ENCODE measurements around the gene GATB. TPM values are rescaled to one million over a fixed set of nuclear protein-coding genes. Genes with fewer than 3 reads are reported as not detected.

GATB gene, protein sequence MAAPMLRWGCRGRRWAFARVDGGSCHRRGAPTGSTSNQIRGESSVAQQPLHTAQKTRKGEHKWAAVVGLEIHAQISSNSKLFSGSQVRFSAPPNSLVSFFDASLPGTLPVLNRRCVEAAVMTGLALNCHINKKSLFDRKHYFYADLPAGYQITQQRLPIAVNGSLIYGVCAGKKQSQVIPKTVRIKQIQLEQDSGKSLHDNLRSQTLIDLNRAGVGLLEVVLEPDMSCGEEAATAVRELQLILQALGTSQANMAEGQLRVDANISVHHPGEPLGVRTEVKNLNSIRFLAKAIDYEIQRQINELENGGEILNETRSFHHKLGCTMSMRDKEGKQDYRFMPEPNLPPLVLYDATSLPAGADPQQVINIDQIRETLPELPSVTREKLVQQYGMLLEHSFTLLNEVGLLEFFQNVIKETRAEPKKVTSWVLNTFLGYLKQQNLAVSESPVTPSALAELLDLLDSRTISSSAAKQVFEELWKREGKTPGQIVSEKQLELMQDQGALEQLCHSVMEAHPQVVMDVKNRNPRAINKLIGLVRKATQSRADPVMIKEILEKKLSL
- total RNA-seq = 16.9 and 20.8 TPM in 2 replicates
- 18.7 and 24.9 TPM in 2 replicates for polyA plus RNA-seq
- polyA plus RNA-seq (2012) = 15.2 and 21.4 TPM in 2 replicates
- 25.1 and 30.3 TPM in 2 replicates for polyA minus RNA-seq (ENCODE audit: low replicate concordance)

DNA sequence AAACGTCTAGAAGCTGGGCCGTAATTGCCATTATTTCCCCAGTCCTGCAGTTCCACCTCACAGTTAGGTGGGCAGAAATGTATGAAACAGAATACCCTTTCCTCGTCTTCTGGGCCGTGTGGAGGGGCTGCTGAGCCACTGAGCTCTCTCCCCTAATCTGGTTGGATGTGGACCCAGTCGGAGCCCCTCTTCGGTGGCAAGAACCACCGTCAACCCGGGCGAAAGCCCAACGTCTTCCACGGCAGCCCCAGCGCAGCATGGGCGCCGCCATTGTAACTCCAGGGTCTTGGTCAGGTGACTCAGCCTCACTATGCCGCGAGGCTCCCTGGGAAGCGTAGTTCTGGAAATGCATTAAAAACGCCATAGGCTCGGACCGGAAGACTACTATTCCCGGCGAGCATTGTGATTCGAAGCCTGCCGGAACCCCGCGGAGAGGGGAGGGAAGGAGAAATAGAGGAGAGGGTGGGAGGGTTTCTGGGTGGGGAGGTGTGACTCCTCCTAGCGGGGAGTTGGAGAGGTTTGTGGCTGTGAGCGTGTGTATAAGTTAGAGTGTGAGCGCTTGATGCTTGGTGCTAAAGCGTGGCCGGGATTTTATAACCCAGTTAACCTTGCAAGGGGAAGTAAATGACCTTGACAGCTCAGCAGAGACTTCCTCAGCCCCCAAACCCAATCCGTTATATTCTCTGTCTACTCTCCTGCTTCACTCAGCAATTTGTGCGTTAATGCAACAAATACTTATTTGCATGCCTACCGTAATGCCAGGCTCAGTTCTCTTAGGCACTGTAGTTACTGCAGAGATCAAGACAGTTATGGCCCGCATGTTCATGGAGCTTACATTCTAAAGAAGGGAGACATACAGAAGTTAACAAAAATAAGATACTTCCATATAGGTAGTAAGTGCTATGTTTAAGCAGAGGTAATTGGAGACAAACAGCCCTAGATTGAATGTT is at the start of gene GATB:
Gene GATB, minus strand, starts transcription at position 296 of the 950 bp plus-strand sequence. Its CDS starts 25 bp downstream, at position 271.
- no peaks in the 10 kb centered on the region for H4K20me1 ChIP-seq (ENCODE audit: control insufficient read depth, extremely low read depth, insufficient read depth, low read length)
- H3K79me2 ChIP-seq (ENCODE audit: control insufficient read depth, insufficient read depth, low read length) = peaks cover 2% of the 10 kb centered on the region
- H3K27ac ChIP-seq (ENCODE audit: insufficient read depth, low read length) = peak within 1 kb of the TSS; percentile 81
- H2AFZ ChIP-seq (ENCODE audit: low read length) = peak within 1 kb of the TSS; percentile 97
- no peaks in the 10 kb centered on the region for H3K36me3 ChIP-seq (ENCODE audit: control insufficient read depth, insufficient read depth, low read length)
- peaks cover 4% of the 10 kb centered on the region for H3K27me3 ChIP-seq (ENCODE audit: control insufficient read depth, insufficient read depth, low read length)
- TF ChIP-seq, protein P1, sequence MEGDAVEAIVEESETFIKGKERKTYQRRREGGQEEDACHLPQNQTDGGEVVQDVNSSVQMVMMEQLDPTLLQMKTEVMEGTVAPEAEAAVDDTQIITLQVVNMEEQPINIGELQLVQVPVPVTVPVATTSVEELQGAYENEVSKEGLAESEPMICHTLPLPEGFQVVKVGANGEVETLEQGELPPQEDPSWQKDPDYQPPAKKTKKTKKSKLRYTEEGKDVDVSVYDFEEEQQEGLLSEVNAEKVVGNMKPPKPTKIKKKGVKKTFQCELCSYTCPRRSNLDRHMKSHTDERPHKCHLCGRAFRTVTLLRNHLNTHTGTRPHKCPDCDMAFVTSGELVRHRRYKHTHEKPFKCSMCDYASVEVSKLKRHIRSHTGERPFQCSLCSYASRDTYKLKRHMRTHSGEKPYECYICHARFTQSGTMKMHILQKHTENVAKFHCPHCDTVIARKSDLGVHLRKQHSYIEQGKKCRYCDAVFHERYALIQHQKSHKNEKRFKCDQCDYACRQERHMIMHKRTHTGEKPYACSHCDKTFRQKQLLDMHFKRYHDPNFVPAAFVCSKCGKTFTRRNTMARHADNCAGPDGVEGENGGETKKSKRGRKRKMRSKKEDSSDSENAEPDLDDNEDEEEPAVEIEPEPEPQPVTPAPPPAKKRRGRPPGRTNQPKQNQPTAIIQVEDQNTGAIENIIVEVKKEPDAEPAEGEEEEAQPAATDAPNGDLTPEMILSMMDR (conservative IDR thresholded peaks at IDR 0.05 in 1 of 2, IDR thresholded peaks at IDR 0.05 in 1 of 2; ENCODE audit: low read depth in 1 of 2, low read length in 2 of 2) = peak; percentile 26 to 45
- no peak for TF ChIP-seq EZH2 (IDR thresholded peaks at IDR 0.05; ENCODE audit: low read length, missing control alignments)
- no peaks in the 10 kb centered on the region for H3K4me1 ChIP-seq (ENCODE audit: control insufficient read depth, extremely low read depth, insufficient read depth, low read length)
- peak within 1 kb of the TSS; percentile 94 to 97 (median 96) for H3K4me3 ChIP-seq (replicated peaks in 1 of 4; ENCODE audit: control extremely low read depth in 1 of 4, insufficient read depth in 1 of 4, low read depth in 3 of 4, low read length in 4 of 4)
- peak; percentile 95 to 96 for DNase-seq (ENCODE audit: low read depth in 2 of 2)
- no peaks in the 10 kb centered on the region for H3K9me3 ChIP-seq (ENCODE audit: control insufficient read depth, insufficient read depth, low read depth, low read length)
- peak within 1 kb of the TSS; percentile 99 for H3K4me2 ChIP-seq (ENCODE audit: extremely low read depth, insufficient read depth, low read length)
- peak within 1 kb of the TSS; percentile 81 for H3K9ac ChIP-seq (ENCODE audit: insufficient read depth, low read length)

DNA sequence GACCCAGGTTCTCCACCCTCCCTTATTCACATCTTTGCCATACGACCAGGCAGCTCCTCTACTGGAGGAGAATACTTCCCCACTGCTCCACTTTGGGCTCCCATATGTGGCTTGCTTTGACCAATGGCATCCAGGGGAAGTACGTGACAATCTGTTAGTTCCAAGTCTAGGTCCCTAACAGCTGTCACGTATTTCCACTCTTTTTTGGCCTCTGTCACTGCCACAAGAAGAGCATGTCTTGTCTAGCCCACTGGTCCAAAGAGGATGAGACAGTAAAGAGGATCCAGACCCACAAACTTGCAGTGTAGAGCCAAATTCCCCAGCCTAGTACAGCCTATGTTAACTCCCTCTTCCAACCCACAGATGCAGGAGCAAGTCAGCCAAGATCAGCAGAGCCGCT is 49.7 kb upstream of the GATB start:
- no peaks in the 10 kb centered on the region for H4K20me1 ChIP-seq (ENCODE audit: control insufficient read depth, extremely low read depth, insufficient read depth, low read length)
- H3K4me1 ChIP-seq (ENCODE audit: control insufficient read depth, extremely low read depth, insufficient read depth, low read length) = peaks cover 5% of the 10 kb centered on the region
- no peak overlapping the region for H3K9ac ChIP-seq (ENCODE audit: insufficient read depth, low read length)
- no peak for DNase-seq (ENCODE audit: low read depth in 2 of 2)
- H3K27ac ChIP-seq (ENCODE audit: insufficient read depth, low read length) = no peak overlapping the region
- H3K9me3 ChIP-seq (ENCODE audit: control insufficient read depth, insufficient read depth, low read depth, low read length) = no peaks in the 10 kb centered on the region
- H3K79me2 ChIP-seq (ENCODE audit: control insufficient read depth, insufficient read depth, low read length) = no peaks in the 10 kb centered on the region
- H3K4me2 ChIP-seq (ENCODE audit: extremely low read depth, insufficient read depth, low read length) = no peak overlapping the region
- H3K36me3 ChIP-seq (ENCODE audit: control insufficient read depth, insufficient read depth, low read length) = no peaks in the 10 kb centered on the region
- H3K4me3 ChIP-seq (replicated peaks in 1 of 4; ENCODE audit: control extremely low read depth in 1 of 4, insufficient read depth in 1 of 4, low read depth in 3 of 4, low read length in 4 of 4) = no peak overlapping the region
- TF ChIP-seq EZH2 (IDR thresholded peaks at IDR 0.05; ENCODE audit: low read length, missing control alignments) = no peak
- TF ChIP-seq, protein P1 (conservative IDR thresholded peaks at IDR 0.05 in 1 of 2, IDR thresholded peaks at IDR 0.05 in 1 of 2; ENCODE audit: low read depth in 1 of 2, low read length in 2 of 2) = no peak
- H3K27me3 ChIP-seq (ENCODE audit: control insufficient read depth, insufficient read depth, low read length) = no peaks in the 10 kb centered on the region
- no peak overlapping the region for H2AFZ ChIP-seq (ENCODE audit: low read length)

Data from fibroblast of lung (primary cell).